Neural progenitor cell (in vitro differentiated cells): Measurements from ENCODE around the gene SAP30L. TPM values are rescaled to one million over a fixed set of nuclear protein-coding genes. Genes with fewer than 3 reads are reported as not detected.

Source experiments
- DNase-seq: peaks from one replicate; pipeline ENCODE4 v3.0.0-alpha.2; 2016; ENCODE audit warnings: low spot score
- H2AFZ ChIP-seq: fragments of 200-600 bp; sonication (generic); replicated peaks from 2 replicates; pipeline ENCODE4 v1.6.1; 2016; ENCODE audit warnings: antibody characterized with exemption
- H3F3A ChIP-seq: fragments of 200-600 bp; sonication (generic); 2 replicates; pipeline ENCODE4 v1.6.1; 2016; ENCODE audit warnings: antibody characterized with exemption, low read depth
- H3K27ac ChIP-seq: fragments of 200-600 bp; sonication (generic); 2 replicates; pipeline ENCODE4 v1.5.1; 2016; ENCODE audit warnings: mild to moderate bottlenecking
- H3K27me3 ChIP-seq: fragments of 200-600 bp; sonication (generic); 2 replicates; pipeline ENCODE4 v1.6.1; 2016; ENCODE audit warnings: mild to moderate bottlenecking, moderate library complexity
- H3K36me3 ChIP-seq: fragments of 200-600 bp; sonication (generic); 2 replicates; pipeline ENCODE4 v1.5.1; 2016
- H3K4me1 ChIP-seq: fragments of 200-600 bp; sonication (generic); 2 replicates; pipeline ENCODE4 v1.6.1; 2016; ENCODE audit warnings: mixed run types
- H3K4me2 ChIP-seq: fragments of 200-600 bp; sonication (generic); 2 replicates; pipeline ENCODE4 v1.6.1; 2016
- H3K4me3 ChIP-seq: fragments of 200-600 bp; sonication (generic); 2 replicates; pipeline ENCODE4 v1.5.1; 2016
- H3K79me2 ChIP-seq: fragments of 200-600 bp; sonication (generic); 2 replicates; pipeline ENCODE4 v1.6.1; 2016; ENCODE audit warnings: low read depth
- H3K9ac ChIP-seq: fragments of 200-600 bp; sonication (generic); 2 replicates; pipeline ENCODE4 v1.6.1; 2016
- H3K9me3 ChIP-seq: fragments of 200-600 bp; sonication (generic); 2 replicates; pipeline ENCODE4 v1.5.1; 2016; ENCODE audit warnings: low read depth
- H4K20me1 ChIP-seq: fragments of 200-600 bp; sonication (generic); 2 replicates; pipeline ENCODE4 v1.6.1; 2016; ENCODE audit warnings: low read depth
- H3K27ac Mint-ChIP-seq: 3 replicates; pipeline ENCODE4 v1.8.0; 2021; ENCODE audit warnings: mixed read lengths
- H3K27me3 Mint-ChIP-seq: 2 replicates; pipeline ENCODE4 v1.8.0; 2022; ENCODE audit warnings: low read depth, mild to moderate bottlenecking, inconsistent platforms, moderate library complexity, mixed read lengths; ENCODE audit not compliant: insufficient read depth
- H3K36me3 Mint-ChIP-seq: 3 replicates; pipeline ENCODE4 v1.8.0; 2021; ENCODE audit warnings: mixed read lengths
- H3K4me1 Mint-ChIP-seq: 3 replicates; pipeline ENCODE4 v1.8.0; 2021; ENCODE audit warnings: mixed read lengths
- H3K4me3 Mint-ChIP-seq: 3 replicates; pipeline ENCODE4 v1.8.0; 2021; ENCODE audit warnings: mild to moderate bottlenecking, moderate library complexity, mixed read lengths
- H3K9me3 Mint-ChIP-seq: 3 replicates; pipeline ENCODE4 v1.8.0; 2020; ENCODE audit warnings: mixed read lengths
- EZH2 ChIP-seq: fragments of 200-600 bp; sonication (generic); IDR thresholded peaks from 2 replicates; pipeline ENCODE4 v1.6.1; 2017; ENCODE audit warnings: antibody characterized with exemption, mild to moderate bottlenecking, moderate library complexity
- EZH2phosphoT487 ChIP-seq: fragments of 200-600 bp; sonication (generic); IDR thresholded peaks from 2 replicates; pipeline ENCODE4 v1.6.1; 2017; ENCODE audit warnings: antibody characterized with exemption
- total RNA-seq: library from RNA; depleted of rRNA; stranded (reverse); fragments of >200 nt; gene quantifications from 2 replicates; pipeline ENCODE4 v1.2.3, GENCODE V29; 2015; ENCODE audit warnings: low replicate concordance
- TF ChIP-seq, protein P1 (sequence below): fragments of 200-600 bp; sonication (generic); IDR thresholded peaks from 2 replicates; pipeline ENCODE4 v1.5.1; 2017; ENCODE audit warnings: antibody characterized with exemption, mild to moderate bottlenecking

SAP30L gene
- total RNA-seq, 1 donor from 2014 or later: 13.2 TPM

DNA sequence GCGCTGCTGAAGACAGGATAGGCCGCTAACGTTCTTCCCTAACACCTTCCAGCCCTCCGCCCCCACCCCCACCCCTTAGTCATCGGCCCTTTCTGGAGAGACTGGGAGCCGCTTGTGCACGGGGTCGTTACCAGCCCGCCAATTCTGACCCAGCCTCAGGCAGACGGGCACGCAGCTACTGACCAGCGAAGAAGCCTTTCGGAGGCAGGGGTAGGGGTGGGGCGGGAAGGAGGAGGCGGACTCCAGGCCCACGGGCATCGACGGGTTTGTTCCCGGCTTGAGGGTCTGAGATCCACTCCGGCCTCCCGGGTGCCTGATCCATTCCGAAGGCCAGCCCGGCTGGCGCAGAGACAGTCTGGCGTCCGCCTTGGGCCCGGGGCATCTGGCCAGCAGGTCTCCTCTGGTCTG, 33.0 kb downstream of the SAP30L start:
- Histone ChIP-seq H3K27ac (no peak overlapping the region), H3F3A (peaks cover 25% of the 10 kb centered on the region), H3K4me3 (peak overlapping the region; percentile 44), H3K27me3 (peaks cover 100% of the 10 kb centered on the region), H3K36me3 (no peaks in the 10 kb centered on the region), H3K9ac (no peak overlapping the region), H3K79me2 (no peaks in the 10 kb centered on the region), H3K4me2 (peak overlapping the region; percentile 82), H4K20me1 (peaks cover 99% of the 10 kb centered on the region), H3K4me1 (peaks cover 23% of the 10 kb centered on the region), H3K9me3 (no peaks in the 10 kb centered on the region), H2AFZ (no peak overlapping the region)
- TF ChIP-seq, protein P1, sequence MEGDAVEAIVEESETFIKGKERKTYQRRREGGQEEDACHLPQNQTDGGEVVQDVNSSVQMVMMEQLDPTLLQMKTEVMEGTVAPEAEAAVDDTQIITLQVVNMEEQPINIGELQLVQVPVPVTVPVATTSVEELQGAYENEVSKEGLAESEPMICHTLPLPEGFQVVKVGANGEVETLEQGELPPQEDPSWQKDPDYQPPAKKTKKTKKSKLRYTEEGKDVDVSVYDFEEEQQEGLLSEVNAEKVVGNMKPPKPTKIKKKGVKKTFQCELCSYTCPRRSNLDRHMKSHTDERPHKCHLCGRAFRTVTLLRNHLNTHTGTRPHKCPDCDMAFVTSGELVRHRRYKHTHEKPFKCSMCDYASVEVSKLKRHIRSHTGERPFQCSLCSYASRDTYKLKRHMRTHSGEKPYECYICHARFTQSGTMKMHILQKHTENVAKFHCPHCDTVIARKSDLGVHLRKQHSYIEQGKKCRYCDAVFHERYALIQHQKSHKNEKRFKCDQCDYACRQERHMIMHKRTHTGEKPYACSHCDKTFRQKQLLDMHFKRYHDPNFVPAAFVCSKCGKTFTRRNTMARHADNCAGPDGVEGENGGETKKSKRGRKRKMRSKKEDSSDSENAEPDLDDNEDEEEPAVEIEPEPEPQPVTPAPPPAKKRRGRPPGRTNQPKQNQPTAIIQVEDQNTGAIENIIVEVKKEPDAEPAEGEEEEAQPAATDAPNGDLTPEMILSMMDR: no peak
- no peak for TF ChIP-seq EZH2phosphoT487
- TF ChIP-seq EZH2: no peak
- DNase-seq: peak; percentile 41
- Mint-ChIP-seq H3K4me3 (no peak overlapping the region), H3K27me3 (peaks cover 95% of the 10 kb centered on the region), H3K36me3 (no peaks in the 10 kb centered on the region), H3K27ac (no peak overlapping the region), H3K9me3 (peaks cover 4% of the 10 kb centered on the region), H3K4me1 (peaks cover 35% of the 10 kb centered on the region)

DNA sequence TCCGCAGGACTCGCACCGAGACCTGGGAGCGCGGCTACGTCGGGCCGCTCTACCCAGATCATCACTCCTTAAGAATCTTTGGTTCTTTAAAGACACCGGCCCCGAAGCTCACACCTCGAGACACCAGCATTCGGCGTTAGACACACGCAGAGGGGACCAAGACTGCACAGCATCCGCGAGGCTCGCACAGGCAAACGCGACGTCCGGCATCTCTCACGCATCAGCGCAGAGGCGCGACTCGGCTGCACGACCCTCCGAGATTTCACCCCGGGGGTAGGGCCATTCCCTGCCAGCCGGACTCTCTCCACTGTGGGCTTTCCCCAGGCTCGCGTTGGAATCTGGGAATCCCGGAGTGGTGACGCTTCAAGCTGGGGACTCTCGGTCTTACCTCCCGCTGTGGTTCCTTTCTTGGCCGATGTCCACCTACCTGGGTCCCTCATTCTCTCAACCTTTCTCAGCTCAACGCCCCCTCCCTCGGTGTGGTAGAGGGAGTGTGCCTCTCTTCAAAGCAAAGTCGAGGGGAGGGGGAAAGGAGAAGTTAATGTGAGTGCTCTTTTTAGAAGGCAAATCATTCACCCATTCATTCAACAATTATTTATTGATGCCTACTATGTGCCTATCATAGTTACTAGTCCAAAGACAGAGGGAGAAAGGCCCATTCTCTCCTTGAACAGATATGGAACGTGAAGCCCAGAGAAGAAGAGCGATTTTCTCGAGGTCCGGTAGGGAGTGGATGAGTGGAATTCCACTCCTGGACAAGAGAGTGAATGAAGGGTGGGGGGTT, 33.6 kb downstream of the SAP30L start:
- Histone ChIP-seq H3K4me3 (no peak overlapping the region), H4K20me1 (peaks cover 99% of the 10 kb centered on the region), H3K4me1 (peaks cover 23% of the 10 kb centered on the region), H2AFZ (no peak overlapping the region), H3K27me3 (peaks cover 100% of the 10 kb centered on the region), H3K9me3 (no peaks in the 10 kb centered on the region), H3K9ac (no peak overlapping the region), H3K27ac (no peak overlapping the region), H3K36me3 (no peaks in the 10 kb centered on the region), H3K4me2 (peak overlapping the region; percentile 82), H3F3A (peaks cover 27% of the 10 kb centered on the region), H3K79me2 (no peaks in the 10 kb centered on the region)
- DNase-seq: peak; percentile 48
- TF ChIP-seq EZH2 (peak; percentile 93), EZH2phosphoT487 (peak; percentile 20)
- TF ChIP-seq, protein P1: no peak
- H3K27me3 Mint-ChIP-seq: peaks cover 95% of the 10 kb centered on the region
- no peaks in the 10 kb centered on the region for H3K36me3 Mint-ChIP-seq
- peak overlapping the region; percentile 51 for H3K4me3 Mint-ChIP-seq
- peaks cover 4% of the 10 kb centered on the region for H3K9me3 Mint-ChIP-seq
- H3K27ac Mint-ChIP-seq: no peak overlapping the region
- H3K4me1 Mint-ChIP-seq: peaks cover 38% of the 10 kb centered on the region

DNA sequence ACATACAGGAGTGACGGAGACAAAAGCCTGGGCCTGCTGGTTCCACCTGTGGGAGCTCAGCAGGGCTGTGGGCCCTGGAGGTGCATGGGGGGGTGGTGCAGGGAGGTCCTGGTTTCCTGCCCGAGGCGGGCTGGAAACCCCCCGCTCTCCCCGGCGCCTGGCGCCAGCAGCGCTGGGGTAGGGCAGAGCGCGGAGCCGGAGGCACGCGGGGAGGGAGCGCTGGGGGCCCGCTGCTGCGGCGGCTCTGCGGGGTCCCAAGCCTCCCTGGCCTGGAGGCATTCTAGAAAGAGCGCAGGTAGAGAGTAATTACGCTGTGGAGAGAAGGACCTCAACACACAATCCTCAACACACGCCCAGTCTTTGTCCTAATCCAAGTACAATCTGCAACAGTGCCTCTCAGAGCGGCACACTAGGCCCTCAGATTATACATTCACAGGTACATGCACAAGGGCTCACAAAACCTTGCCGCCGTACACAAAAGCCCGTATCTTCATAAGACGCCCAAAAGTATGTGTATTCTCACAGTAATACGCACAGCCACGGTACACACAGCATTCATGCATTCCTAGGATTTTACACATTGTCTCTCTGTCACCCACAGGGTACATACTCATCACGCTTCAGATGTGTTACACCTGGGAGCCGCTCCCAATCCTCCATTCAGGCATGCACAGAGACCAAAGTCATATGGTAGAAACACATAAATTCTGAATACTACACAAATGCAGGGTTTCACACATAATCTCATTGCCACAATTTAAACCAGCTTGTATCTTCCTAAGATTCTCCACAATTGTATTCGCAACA, 34.4 kb downstream of the SAP30L start:
- H2AFZ ChIP-seq: no peak overlapping the region
- peaks cover 26% of the 10 kb centered on the region for H3K4me1 ChIP-seq
- H3K9me3 ChIP-seq: no peaks in the 10 kb centered on the region
- H3K4me2 ChIP-seq: no peak overlapping the region
- H3K4me3 Mint-ChIP-seq: peak overlapping the region; percentile 51
- H3F3A ChIP-seq: peaks cover 33% of the 10 kb centered on the region
- H3K27me3 Mint-ChIP-seq: peaks cover 95% of the 10 kb centered on the region
- no peak overlapping the region for H3K27ac Mint-ChIP-seq
- H3K36me3 Mint-ChIP-seq: no peaks in the 10 kb centered on the region
- DNase-seq: peak; percentile 43
- peak; percentile 84 for TF ChIP-seq EZH2
- TF ChIP-seq EZH2phosphoT487: peak; percentile 89
- TF ChIP-seq, protein P1: no peak
- no peak overlapping the region for H3K4me3 ChIP-seq
- H4K20me1 ChIP-seq: peaks cover 99% of the 10 kb centered on the region
- H3K36me3 ChIP-seq: no peaks in the 10 kb centered on the region
- no peaks in the 10 kb centered on the region for H3K79me2 ChIP-seq
- peaks cover 2% of the 10 kb centered on the region for H3K9me3 Mint-ChIP-seq
- H3K9ac ChIP-seq: no peak overlapping the region
- peaks cover 37% of the 10 kb centered on the region for H3K4me1 Mint-ChIP-seq
- peaks cover 100% of the 10 kb centered on the region for H3K27me3 ChIP-seq
- no peak overlapping the region for H3K27ac ChIP-seq
